Keratinocyte (primary cell): ENCODE measurements around the gene EIF2S1. TPM values are rescaled to one million over a fixed set of nuclear protein-coding genes. Genes with fewer than 3 reads are reported as not detected.

Source experiments
- DNase-seq: peaks from one replicate; pipeline ENCODE4 v3.0.0-alpha.2; 2011; ENCODE audit warnings: low read depth, missing footprints, low spot score
- FAIRE-seq: peaks from 2 replicates; lab custom pipeline; 2011; peaks lifted over from hg19 to GRCh38; lab: Jason Lieb, UNC
- H2AFZ ChIP-seq: 2 replicates; pipeline ENCODE4 v1.6.0; 2012; ENCODE audit warnings: low read length, control low read depth, inconsistent platforms; ENCODE audit not compliant: control insufficient read depth
- H3K27ac ChIP-seq: 2 replicates; pipeline ENCODE4 v1.5.1; 2011; ENCODE audit warnings: low read length; ENCODE audit not compliant: control insufficient read depth, insufficient read depth
- H3K27me3 ChIP-seq: 3 replicates; pipeline ENCODE4 v1.6.0; 2011; ENCODE audit warnings: low read length; ENCODE audit not compliant: control insufficient read depth, insufficient read depth; ENCODE audit errors: extremely low read depth
- H3K36me3 ChIP-seq, 2 experiments: 2 replicates in 1 of 2; 3 replicates in 1 of 2; pipeline ENCODE4 v1.5.1; 2011; ENCODE audit warnings: low read length in 2 of 2, mild to moderate bottlenecking in 1 of 2; ENCODE audit not compliant: control insufficient read depth in 2 of 2, insufficient read depth in 2 of 2; ENCODE audit errors: extremely low read depth in 1 of 2
- H3K4me1 ChIP-seq: 3 replicates; pipeline ENCODE4 v1.5.1; 2011; ENCODE audit warnings: low read length; ENCODE audit not compliant: control insufficient read depth, insufficient read depth; ENCODE audit errors: extremely low read depth
- H3K4me2 ChIP-seq: 3 replicates; pipeline ENCODE4 v1.6.0; 2011; ENCODE audit warnings: low read depth, low read length; ENCODE audit not compliant: control insufficient read depth, insufficient read depth; ENCODE audit errors: extremely low read depth
- H3K4me3 ChIP-seq, 3 experiments: fragments of 200-600 bp in 1 of 3; sonication (generic) in 1 of 3; 2 replicates in 2 of 3; 3 replicates in 1 of 3; pipeline ENCODE4 v1.5.1; 2011 to 2016; ENCODE audit warnings: low read length in 3 of 3, mild to moderate bottlenecking in 3 of 3, control low read depth in 2 of 3, inconsistent platforms in 1 of 3, low read depth in 1 of 3, mixed read lengths in 1 of 3, mixed run types in 1 of 3, moderate library complexity in 1 of 3; ENCODE audit not compliant: control insufficient read depth in 2 of 3, insufficient read depth in 2 of 3; ENCODE audit errors: extremely low read depth in 1 of 3
- H3K79me2 ChIP-seq: 2 replicates; pipeline ENCODE4 v1.6.0; 2012; ENCODE audit warnings: low read length; ENCODE audit not compliant: control insufficient read depth, insufficient read depth
- H3K9ac ChIP-seq: 3 replicates; pipeline ENCODE4 v1.6.0; 2011; ENCODE audit warnings: low read length; ENCODE audit not compliant: control insufficient read depth, insufficient read depth; ENCODE audit errors: extremely low read depth
- H3K9me1 ChIP-seq: 3 replicates; pipeline ENCODE4 v1.6.0; 2011; ENCODE audit warnings: low read length; ENCODE audit not compliant: control insufficient read depth, insufficient read depth; ENCODE audit errors: extremely low read depth
- H3K9me3 ChIP-seq: 2 replicates; pipeline ENCODE4 v1.5.1; 2012; ENCODE audit warnings: low read depth, low read length; ENCODE audit not compliant: control insufficient read depth
- H4K20me1 ChIP-seq: 3 replicates; pipeline ENCODE4 v1.6.0; 2011; ENCODE audit warnings: low read length; ENCODE audit not compliant: control insufficient read depth, insufficient read depth; ENCODE audit errors: extremely low read depth
- EZH2 ChIP-seq: IDR thresholded peaks from one replicate; pipeline ENCODE4 v1.6.1; 2012; ENCODE audit warnings: inconsistent platforms, mild to moderate bottlenecking, low read length, moderate library complexity
- dilution Hi-C: fragments of 300-500 bp; cut with MboI; formaldehyde crosslinking; loops from one replicate; pipeline ENCODE4 v1.7.0; 2020; ENCODE audit warnings: low sequenced_read_pairs; ENCODE audit not compliant: extremely low pct_ligation_motif_present
- polyA plus RNA-seq, 5 experiments: library from polyadenylated mRNA; depleted of rRNA in 3 of 5; stranded (reverse) in 3 of 5; stranded (forward) in 1 of 5; unstranded in 1 of 5; fragments of >200 nt; gene quantifications; 1 replicate in 1 of 5; 2 replicates in 3 of 5; 3 replicates in 1 of 5; pipeline versions ENCODE4 v1.2.1 to v1.2.3, GENCODE V29; 2011 to 2012; ENCODE audit warnings: missing spikeins in 2 of 5, low read depth in 1 of 5, low replicate concordance in 1 of 5
- TF ChIP-seq, protein P1 (sequence below), 3 experiments: IDR thresholded peaks in 1 of 3; conservative IDR thresholded peaks in 1 of 3; optimal IDR thresholded peaks in 1 of 3; 2 replicates in 2 of 3; 3 replicates in 1 of 3; pipeline versions ENCODE3 to v1.5.1; 2011; ENCODE audit warnings: low read length in 3 of 3, mild to moderate bottlenecking in 3 of 3, moderate library complexity in 2 of 3, control low read depth in 1 of 3, inconsistent platforms in 1 of 3; ENCODE audit not compliant: insufficient read depth in 2 of 3; ENCODE audit errors: extremely low read depth in 1 of 3

The EIF2S1 gene
- polyA plus RNA-seq, 1 donor (not counting 4 experiments of a cell fraction or from before 2014, with no cell fraction given) = 294 TPM

DNA sequence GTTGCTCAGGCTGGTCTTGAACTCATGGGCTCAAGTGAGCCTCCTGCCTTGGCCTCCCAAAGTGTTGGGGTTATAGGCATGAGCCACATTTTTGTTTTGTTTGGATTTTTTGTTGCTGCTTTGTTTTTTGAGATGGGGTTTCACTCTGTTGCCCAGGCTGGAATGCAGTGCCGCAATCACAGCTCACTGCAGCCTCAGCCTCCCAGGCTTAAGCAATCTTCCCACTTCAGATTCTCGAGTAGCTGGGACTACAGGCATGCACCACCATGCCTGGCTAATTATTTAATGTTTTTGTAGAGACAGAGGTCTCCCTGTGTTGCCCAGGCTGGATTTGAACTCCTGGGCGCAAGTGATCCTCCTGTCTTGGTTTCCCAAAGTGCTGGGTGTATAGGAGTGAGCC lies 57.5 kb downstream of the EIF2S1 start:
- Histone ChIP-seq H3K4me2 (no peak overlapping the region), H3K36me3 (no peaks in the 10 kb centered on the region), H3K27ac (peak overlapping the region; percentile 95), H3K9me3 (no peaks in the 10 kb centered on the region), H3K9ac (no peak overlapping the region), H3K4me3 (no peak overlapping the region), H3K4me1 (peaks cover 66% of the 10 kb centered on the region), H3K9me1 (no peaks in the 10 kb centered on the region), H2AFZ (no peak overlapping the region), H3K79me2 (peaks cover 2% of the 10 kb centered on the region), H3K27me3 (no peaks in the 10 kb centered on the region), H4K20me1 (no peaks in the 10 kb centered on the region)
- no peak for FAIRE-seq
- TF ChIP-seq EZH2 = no peak
- TF ChIP-seq, protein P1, sequence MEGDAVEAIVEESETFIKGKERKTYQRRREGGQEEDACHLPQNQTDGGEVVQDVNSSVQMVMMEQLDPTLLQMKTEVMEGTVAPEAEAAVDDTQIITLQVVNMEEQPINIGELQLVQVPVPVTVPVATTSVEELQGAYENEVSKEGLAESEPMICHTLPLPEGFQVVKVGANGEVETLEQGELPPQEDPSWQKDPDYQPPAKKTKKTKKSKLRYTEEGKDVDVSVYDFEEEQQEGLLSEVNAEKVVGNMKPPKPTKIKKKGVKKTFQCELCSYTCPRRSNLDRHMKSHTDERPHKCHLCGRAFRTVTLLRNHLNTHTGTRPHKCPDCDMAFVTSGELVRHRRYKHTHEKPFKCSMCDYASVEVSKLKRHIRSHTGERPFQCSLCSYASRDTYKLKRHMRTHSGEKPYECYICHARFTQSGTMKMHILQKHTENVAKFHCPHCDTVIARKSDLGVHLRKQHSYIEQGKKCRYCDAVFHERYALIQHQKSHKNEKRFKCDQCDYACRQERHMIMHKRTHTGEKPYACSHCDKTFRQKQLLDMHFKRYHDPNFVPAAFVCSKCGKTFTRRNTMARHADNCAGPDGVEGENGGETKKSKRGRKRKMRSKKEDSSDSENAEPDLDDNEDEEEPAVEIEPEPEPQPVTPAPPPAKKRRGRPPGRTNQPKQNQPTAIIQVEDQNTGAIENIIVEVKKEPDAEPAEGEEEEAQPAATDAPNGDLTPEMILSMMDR (optimal IDR thresholded peaks at IDR 0.05 in 1 of 3, IDR thresholded peaks at IDR 0.05 in 1 of 3, conservative IDR thresholded peaks at IDR 0.05 in 1 of 3; ENCODE audit: extremely low read depth in 1 of 3, insufficient read depth in 2 of 3, low read length in 3 of 3) = no peak
- DNase-seq = no peak
- dilution Hi-C loops = no loop called here

DNA sequence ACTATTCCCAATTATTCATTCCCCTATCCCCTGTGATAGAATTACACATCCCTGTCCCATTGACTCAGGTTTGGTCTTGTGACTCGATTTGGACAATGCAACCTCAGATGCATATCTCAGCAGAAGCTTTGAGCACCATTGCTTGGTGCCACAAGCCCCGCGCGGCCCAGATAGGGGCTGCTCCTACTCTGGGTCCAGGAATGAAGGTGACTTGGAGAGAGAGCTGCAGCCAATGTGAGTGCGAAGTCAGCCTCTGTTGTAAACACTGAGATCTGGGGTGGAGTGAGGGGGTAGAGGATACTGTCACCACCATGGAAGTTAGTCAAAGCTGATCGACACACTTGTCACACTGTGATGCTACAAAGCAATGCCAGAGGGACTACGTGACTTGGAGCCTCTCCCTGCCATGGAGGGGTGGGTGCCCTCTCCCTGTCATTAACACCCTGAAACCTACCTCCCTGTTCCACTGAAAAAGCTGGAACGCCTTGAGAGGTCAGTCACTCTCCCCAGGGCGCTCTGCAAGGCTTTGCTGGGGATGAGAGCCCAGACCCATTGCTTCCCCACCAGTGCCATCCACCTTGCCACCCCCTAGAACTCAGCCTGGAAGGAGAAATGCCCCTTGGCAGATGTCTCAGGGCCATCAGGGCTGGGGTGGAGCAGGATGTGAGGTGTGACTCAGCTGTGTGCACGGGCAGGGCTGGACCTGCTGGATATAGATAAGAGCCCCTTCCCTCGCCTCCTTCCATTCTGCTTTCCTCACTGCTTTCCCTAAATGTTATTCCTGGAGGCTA lies 58.5 kb downstream of the EIF2S1 start:
- peak overlapping the region; percentile 63 for H3K9ac ChIP-seq
- H3K36me3 ChIP-seq = no peaks in the 10 kb centered on the region
- peaks cover 57% of the 10 kb centered on the region for H3K4me1 ChIP-seq
- FAIRE-seq (peak; percentile 51), DNase-seq (no peak)
- H3K27me3 ChIP-seq = no peaks in the 10 kb centered on the region
- H3K79me2 ChIP-seq = no peaks in the 10 kb centered on the region
- H3K4me2 ChIP-seq = peak overlapping the region; percentile 76
- dilution Hi-C loops = no loop called here
- H3K9me1 ChIP-seq = no peaks in the 10 kb centered on the region
- peak overlapping the region; percentile 95 for H3K27ac ChIP-seq
- H2AFZ ChIP-seq = no peak overlapping the region
- TF ChIP-seq EZH2 = no peak
- TF ChIP-seq, protein P1 (optimal IDR thresholded peaks at IDR 0.05 in 1 of 3, IDR thresholded peaks at IDR 0.05 in 1 of 3, conservative IDR thresholded peaks at IDR 0.05 in 1 of 3; ENCODE audit: extremely low read depth in 1 of 3, insufficient read depth in 2 of 3, low read length in 3 of 3) = no peak
- no peaks in the 10 kb centered on the region for H3K9me3 ChIP-seq
- H4K20me1 ChIP-seq = no peaks in the 10 kb centered on the region
- H3K4me3 ChIP-seq = peak overlapping the region in 1 of 3 experiments; percentile 22
